GM12865 (cell line): ENCODE results near the gene PVALEF.

ENCODE experiments used
- DNase-seq: peaks from one replicate; pipeline ENCODE4 v3.0.0; 2010; ENCODE audit warnings: low read depth
- H3K4me3 ChIP-seq: 2 replicates; pipeline ENCODE4 v1.5.1; 2011; ENCODE audit warnings: mild to moderate bottlenecking, low read depth, low read length, control low read depth
- CTCF ChIP-seq: IDR thresholded peaks from 2 replicates; pipeline ENCODE4 v1.5.1; 2011; ENCODE audit warnings: low read length, control low read depth, low read depth, inconsistent platforms; ENCODE audit not compliant: insufficient read depth; ENCODE audit errors: missing control alignments

PVALEF gene

GRCh38 chr17:81176666-81177065 lies 11.4 kb downstream of the PVALEF start:
- DNase-seq = no peak
- H3K4me3 ChIP-seq = no peak overlapping the region
- TF ChIP-seq CTCF = no peak

GRCh38 chr17:81178136-81179091 lies 13.1 kb downstream of the PVALEF start:
- DNase-seq = no peak
- H3K4me3 ChIP-seq = no peak overlapping the region
- TF ChIP-seq CTCF = no peak

- no peak for TF ChIP-seq CTCF
- H3K4me3 ChIP-seq = no peak overlapping the region
These were observed 13.9 kb downstream of the PVALEF start for GRCh38 chr17:81179220-81179619.

GRCh38 chr17:81179861-81180260 lies 14.6 kb downstream of the PVALEF start:
- DNase-seq = no peak
- TF ChIP-seq CTCF = no peak
- no peak overlapping the region for H3K4me3 ChIP-seq

More at GRCh38 chr17:81179220-81179619, 13.9 kb downstream of the PVALEF start:
- no peak for DNase-seq

- no peak overlapping the region for H3K4me3 ChIP-seq
- no peak for DNase-seq
- TF ChIP-seq CTCF = no peak
These were observed 15.8 kb downstream of the PVALEF start for GRCh38 chr17:81180836-81181810.

GRCh38 chr17:81181811-81182185 lies 16.5 kb downstream of the PVALEF start:
- TF ChIP-seq CTCF = no peak
- DNase-seq = no peak

More at GRCh38 chr17:81181811-81182185, 16.5 kb downstream of the PVALEF start:
- H3K4me3 ChIP-seq = no peak overlapping the region
